ENCODE data around the gene WDR27. TPM values are rescaled to one million over a fixed set of nuclear protein-coding genes. Genes with fewer than 3 reads are reported as not detected.

The WDR27 gene
- total RNA-seq, 1 experiment from 2014 or later, result 77.9 TPM

- no peaks in the 10 kb centered on the region for H3K4me1 Mint-ChIP-seq (ENCODE audit: low read depth, unreplicated experiment)
- no peak for TF ChIP-seq CTCF (IDR thresholded peaks at IDR 0.05; ENCODE audit: unreplicated experiment)
- H3K27me3 Mint-ChIP-seq (ENCODE audit: unreplicated experiment), result no peaks in the 10 kb centered on the region
- intact Hi-C loops (cut with micrococcal nuclease; ENCODE audit: unreplicated experiment), result no loop called here
- no peaks in the 10 kb centered on the region for H3K36me3 Mint-ChIP-seq (ENCODE audit: insufficient read depth, unreplicated experiment)
- H3K4me3 Mint-ChIP-seq (ENCODE audit: low read depth, unreplicated experiment), result no peak overlapping the region
- DNase-seq, result no peak
- CTCF ChIA-PET, result no interaction called here
- H3K27ac Mint-ChIP-seq (ENCODE audit: unreplicated experiment), result no peak overlapping the region
- H3K9me3 Mint-ChIP-seq (ENCODE audit: low read depth, unreplicated experiment), result no peaks in the 10 kb centered on the region
- no TSS peak for BruUV-seq (replicated peaks)
Observed at GRCh38 chr6:169502445-169502844, 199.4 kb downstream of the WDR27 start.

GRCh38 chr6:169501777-169502313 is 200.0 kb downstream of the WDR27 start:
- Mint-ChIP-seq H3K4me3 (ENCODE audit: low read depth, unreplicated experiment) (no peak overlapping the region), H3K9me3 (ENCODE audit: low read depth, unreplicated experiment) (no peaks in the 10 kb centered on the region), H3K36me3 (ENCODE audit: insufficient read depth, unreplicated experiment) (no peaks in the 10 kb centered on the region), H3K4me1 (ENCODE audit: low read depth, unreplicated experiment) (no peaks in the 10 kb centered on the region), H3K27me3 (ENCODE audit: unreplicated experiment) (no peaks in the 10 kb centered on the region), H3K27ac (ENCODE audit: unreplicated experiment) (no peak overlapping the region)
- intact Hi-C loops (cut with micrococcal nuclease; ENCODE audit: unreplicated experiment), result no loop called here
- TF ChIP-seq CTCF (IDR thresholded peaks at IDR 0.05; ENCODE audit: unreplicated experiment), result no peak
- CTCF ChIA-PET, result no interaction called here
- DNase-seq, result no peak
- BruUV-seq (replicated peaks), result no TSS peak

DNA sequence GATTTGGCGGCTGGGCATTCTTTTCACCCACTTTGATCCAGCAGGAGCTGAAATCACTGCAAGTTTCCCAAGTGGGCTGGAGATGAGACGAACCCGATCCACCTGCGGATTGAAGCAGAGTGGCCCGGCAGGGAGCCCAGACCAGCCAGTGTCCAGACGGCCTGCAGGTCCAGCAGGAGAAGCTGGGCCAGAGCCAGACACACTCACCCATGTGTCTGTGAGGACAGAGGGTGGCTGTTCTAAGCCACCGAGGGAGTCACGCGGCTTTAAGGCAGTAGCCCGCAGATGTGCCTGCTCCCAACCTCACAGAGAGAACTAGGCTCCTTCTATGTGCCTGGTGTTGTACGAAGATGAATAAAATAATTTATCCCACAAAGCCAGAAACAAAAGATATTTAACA is 200.7 kb downstream of the WDR27 start:
- Mint-ChIP-seq H3K36me3 (ENCODE audit: insufficient read depth, unreplicated experiment) (no peaks in the 10 kb centered on the region), H3K27me3 (ENCODE audit: unreplicated experiment) (no peaks in the 10 kb centered on the region)
- no TSS peak for BruUV-seq (replicated peaks)

GRCh38 chr6:169500688-169501087 is 201.1 kb downstream of the WDR27 start:
- no peak for TF ChIP-seq CTCF (IDR thresholded peaks at IDR 0.05; ENCODE audit: unreplicated experiment)
- DNase-seq, result no peak
- Mint-ChIP-seq H3K4me1 (ENCODE audit: low read depth, unreplicated experiment) (no peaks in the 10 kb centered on the region), H3K9me3 (ENCODE audit: low read depth, unreplicated experiment) (no peaks in the 10 kb centered on the region), H3K27ac (ENCODE audit: unreplicated experiment) (no peak overlapping the region), H3K27me3 (ENCODE audit: unreplicated experiment) (no peaks in the 10 kb centered on the region), H3K4me3 (ENCODE audit: low read depth, unreplicated experiment) (no peak overlapping the region), H3K36me3 (ENCODE audit: insufficient read depth, unreplicated experiment) (no peaks in the 10 kb centered on the region)
- intact Hi-C loops (cut with micrococcal nuclease; ENCODE audit: unreplicated experiment), result no loop called here
- no TSS peak for BruUV-seq (replicated peaks)
- CTCF ChIA-PET, result no interaction called here

More for the DNA sequence above, 200.7 kb downstream of the WDR27 start:
- no peak for TF ChIP-seq CTCF (IDR thresholded peaks at IDR 0.05; ENCODE audit: unreplicated experiment)
- intact Hi-C loops (cut with micrococcal nuclease; ENCODE audit: unreplicated experiment), result no loop called here
- Mint-ChIP-seq H3K4me1 (ENCODE audit: low read depth, unreplicated experiment) (no peaks in the 10 kb centered on the region), H3K27ac (ENCODE audit: unreplicated experiment) (no peak overlapping the region), H3K4me3 (ENCODE audit: low read depth, unreplicated experiment) (no peak overlapping the region), H3K9me3 (ENCODE audit: low read depth, unreplicated experiment) (no peaks in the 10 kb centered on the region)
- no peak for DNase-seq
- CTCF ChIA-PET, result no interaction called here

All from Calu3 (cell line).